HepG2 (cell line): ENCODE data around the gene ABHD2.

ENCODE experiments used
- BRCA1 ChIP-seq: sonication (generic); formaldehyde crosslinking; IDR thresholded peaks from 2 replicates; pipeline ENCODE4 v1.4.0; 2020; ENCODE audit warnings: missing genetic modification reagents
- HCFC1 ChIP-seq: fragments of 150-350 bp; IDR thresholded peaks from 2 replicates; pipeline ENCODE4 v1.6.1; 2014; ENCODE audit warnings: low read depth, low read length
- JUNB ChIP-seq: sonication (generic); formaldehyde crosslinking; IDR thresholded peaks from 2 replicates; pipeline ENCODE4 v1.8.0; 2022; ENCODE audit warnings: missing genetic modification reagents, mild to moderate bottlenecking, borderline replicate concordance
- MAF1 ChIP-seq: sonication (generic); formaldehyde crosslinking; IDR thresholded peaks from 2 replicates; pipeline ENCODE4 v1.5.0; 2020; ENCODE audit warnings: missing genetic modification reagents, borderline replicate concordance
- MXI1 ChIP-seq: IDR thresholded peaks from 3 replicates; pipeline ENCODE4 v1.6.1; 2012; ENCODE audit warnings: low read depth, low read length, inconsistent platforms, borderline replicate concordance
- NBN ChIP-seq: fragments of 450-650 bp; conservative IDR thresholded peaks from 2 replicates; pipeline ENCODE4 v1.6.1; 2017
- POLR2AphosphoS5 ChIP-seq: IDR thresholded peaks from 2 replicates; pipeline ENCODE4 v1.6.1; 2012; ENCODE audit warnings: low read depth, low read length
- REST ChIP-seq, 2 experiments: IDR thresholded peaks; 2 replicates each; pipeline ENCODE4 v1.6.1; 2011 to 2012; ENCODE audit warnings: low read length in 2 of 2, borderline replicate concordance in 1 of 2, low read depth in 1 of 2, mild to moderate bottlenecking in 1 of 2, moderate library complexity in 1 of 2
- TCF12 ChIP-seq, 2 experiments: fragments of 450-650 bp in 1 of 2; sonication (generic) in 1 of 2; formaldehyde crosslinking in 1 of 2; IDR thresholded peaks; 2 replicates each; pipeline versions ENCODE4 v1.6.1 to v1.8.0; 2017 to 2022; ENCODE audit warnings: antibody characterized with exemption in 1 of 2, mild to moderate bottlenecking in 1 of 2, missing genetic modification reagents in 1 of 2, moderate library complexity in 1 of 2
- TFAP4 ChIP-seq: sonication (generic); IDR thresholded peaks from 2 replicates; pipeline ENCODE4 v1.6.1; 2016; ENCODE audit warnings: low read depth, borderline replicate concordance
- ZNF235 ChIP-seq: sonication (generic); formaldehyde crosslinking; IDR thresholded peaks from 2 replicates; pipeline ENCODE4 v1.8.1; 2023; ENCODE audit warnings: mild to moderate bottlenecking, missing genetic modification reagents, borderline replicate concordance
- ZNF563 ChIP-seq: sonication (generic); formaldehyde crosslinking; IDR thresholded peaks from 2 replicates; pipeline ENCODE4 v1.8.0; 2022; ENCODE audit warnings: mild to moderate bottlenecking, moderate library complexity, missing genetic modification reagents
- ZNF704 ChIP-seq: sonication (generic); formaldehyde crosslinking; IDR thresholded peaks from 2 replicates; pipeline ENCODE4 v1.8.1; 2023; ENCODE audit warnings: mild to moderate bottlenecking, inconsistent platforms, moderate library complexity, missing genetic modification reagents, borderline replicate concordance

GRCh38 chr15:89093509-89093908 is 5.3 kb downstream of the ABHD2 start:
- TF ChIP-seq NBN (no peak), TCF12 (IDR thresholded peaks at IDR 0.05) (no peak), TCF12 (CRISPR knock-in tag; IDR thresholded peaks at IDR 0.05) (no peak), ZNF563 (CRISPR knock-in tag) (no peak), BRCA1 (no peak), POLR2AphosphoS5 (no peak), ZNF704 (CRISPR knock-in tag) (no peak), ZNF235 (CRISPR knock-in tag) (no peak), REST (IDR thresholded peaks at IDR 0.05; ENCODE audit: borderline replicate concordance in 1 of 2, low read depth in 1 of 2, low read length in 2 of 2) (no peak), HCFC1 (no peak), MXI1 (no peak), MAF1 (CRISPR knock-in tag) (no peak), TFAP4 (no peak), JUNB (CRISPR knock-in tag) (no peak)
